ENCODE data around the gene MYO3B. TPM values are rescaled to one million over a fixed set of nuclear protein-coding genes. Genes with fewer than 3 reads are reported as not detected.

Gene MYO3B
- total and polyA plus RNA-seq, 3 donors from 2014 or later: 1.4 to 3.5 (median 2.5) TPM

DNA sequence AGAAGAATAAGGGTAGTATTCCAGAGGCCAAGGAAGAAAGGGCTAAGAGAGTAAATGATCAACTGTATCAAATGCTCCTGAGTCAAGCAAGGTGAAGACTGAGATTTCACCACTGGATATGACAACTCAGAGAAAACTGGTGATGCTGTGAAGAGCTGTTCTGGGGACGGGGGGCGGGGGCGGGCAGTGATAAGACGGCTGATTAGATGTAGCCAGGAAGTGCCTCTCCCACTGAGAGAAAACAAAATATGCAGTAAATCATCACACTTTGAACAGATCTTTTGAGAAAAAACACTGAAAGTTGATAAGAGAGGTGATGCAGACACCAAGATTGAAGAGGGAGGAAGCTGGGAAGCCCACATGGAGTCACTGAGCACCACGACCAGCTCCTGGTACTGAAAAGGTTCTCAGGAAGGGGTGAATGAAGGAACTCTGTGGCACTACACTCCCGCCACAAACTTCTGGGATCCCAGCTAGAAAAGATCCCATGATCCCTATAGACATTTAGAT lies 75.8 kb downstream of the MYO3B start:
- WGBS, 2 donors: 69 to 72% methylated on average over 5 to 6 of the region's 6 CpGs
- Histone ChIP-seq H3K27ac (no peak overlapping the region), H3K27me3 (no peaks in the 10 kb centered on the region), H3K9me3 (no peaks in the 10 kb centered on the region), H3K4me1 (peaks cover 3% of the 10 kb centered on the region), H3K4me3 (no peak overlapping the region), H3K36me3 (ENCODE audit: low read depth, missing control alignments) (no peaks in the 10 kb centered on the region)
- DNase-seq: no peak
- TF ChIP-seq, protein P1, sequence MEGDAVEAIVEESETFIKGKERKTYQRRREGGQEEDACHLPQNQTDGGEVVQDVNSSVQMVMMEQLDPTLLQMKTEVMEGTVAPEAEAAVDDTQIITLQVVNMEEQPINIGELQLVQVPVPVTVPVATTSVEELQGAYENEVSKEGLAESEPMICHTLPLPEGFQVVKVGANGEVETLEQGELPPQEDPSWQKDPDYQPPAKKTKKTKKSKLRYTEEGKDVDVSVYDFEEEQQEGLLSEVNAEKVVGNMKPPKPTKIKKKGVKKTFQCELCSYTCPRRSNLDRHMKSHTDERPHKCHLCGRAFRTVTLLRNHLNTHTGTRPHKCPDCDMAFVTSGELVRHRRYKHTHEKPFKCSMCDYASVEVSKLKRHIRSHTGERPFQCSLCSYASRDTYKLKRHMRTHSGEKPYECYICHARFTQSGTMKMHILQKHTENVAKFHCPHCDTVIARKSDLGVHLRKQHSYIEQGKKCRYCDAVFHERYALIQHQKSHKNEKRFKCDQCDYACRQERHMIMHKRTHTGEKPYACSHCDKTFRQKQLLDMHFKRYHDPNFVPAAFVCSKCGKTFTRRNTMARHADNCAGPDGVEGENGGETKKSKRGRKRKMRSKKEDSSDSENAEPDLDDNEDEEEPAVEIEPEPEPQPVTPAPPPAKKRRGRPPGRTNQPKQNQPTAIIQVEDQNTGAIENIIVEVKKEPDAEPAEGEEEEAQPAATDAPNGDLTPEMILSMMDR (IDR thresholded peaks at IDR 0.05): no peak
- no peak for TF ChIP-seq POLR2A (IDR thresholded peaks at IDR 0.05)
- intact Hi-C loops (cut with DNase I; ENCODE audit: low total_unique reads): no loop called here

DNA sequence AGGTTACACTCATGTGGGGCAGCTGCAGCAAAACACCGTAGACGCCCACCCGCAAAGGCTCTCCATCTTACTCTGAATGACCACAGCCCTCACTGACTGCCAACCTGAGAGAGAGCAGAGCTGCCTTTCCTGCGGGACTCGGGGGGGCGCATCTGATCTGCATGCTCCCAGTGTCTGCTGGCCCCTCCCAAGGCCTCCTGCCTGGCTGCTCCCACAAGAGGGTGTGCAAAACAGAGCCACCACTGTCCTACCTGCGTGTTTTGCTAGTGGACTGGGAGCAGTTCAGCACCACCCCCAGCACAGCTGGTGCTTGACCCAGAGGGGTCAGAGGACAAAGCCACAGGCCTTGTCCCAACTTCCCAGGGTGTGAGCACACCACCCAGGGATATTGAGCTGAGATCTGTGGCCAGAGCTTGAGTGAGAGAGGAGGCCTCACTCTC lies 76.4 kb downstream of the MYO3B start:
- H3K36me3 ChIP-seq (ENCODE audit: low read depth, missing control alignments): no peaks in the 10 kb centered on the region
- H3K4me1 ChIP-seq: no peaks in the 10 kb centered on the region
- TF ChIP-seq, protein P1 (IDR thresholded peaks at IDR 0.05): no peak
- TF ChIP-seq POLR2A (IDR thresholded peaks at IDR 0.05): no peak
- no peaks in the 10 kb centered on the region for H3K27me3 ChIP-seq
- intact Hi-C loops (cut with DNase I; ENCODE audit: low total_unique reads): no loop called here
- H3K4me3 ChIP-seq: no peak overlapping the region
- no peak for DNase-seq
- H3K9me3 ChIP-seq: no peaks in the 10 kb centered on the region
- no peak overlapping the region for H3K27ac ChIP-seq
- 92 to 100% methylated on average over 4 to 7 of the region's 7 CpGs for WGBS, 2 donors

DNA sequence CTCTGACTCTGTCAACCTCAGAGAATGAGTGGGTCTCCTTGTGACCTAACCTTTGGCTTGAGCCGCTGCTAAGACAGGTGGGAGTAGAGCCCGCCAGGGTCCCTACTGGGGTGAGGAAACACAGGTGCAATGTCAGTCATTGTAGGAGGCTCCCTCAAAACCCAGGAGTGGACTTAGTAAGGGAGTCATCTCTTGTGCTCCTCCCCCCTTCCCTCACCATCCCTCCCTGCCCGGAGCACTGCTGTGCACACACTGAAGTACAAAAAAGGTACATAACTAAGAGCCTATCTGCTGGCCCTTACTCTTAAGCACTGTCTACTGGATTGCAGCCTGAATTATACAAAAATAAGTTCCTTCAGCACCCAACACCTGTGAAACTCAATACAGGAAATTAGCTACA lies 77.2 kb downstream of the MYO3B start:
- no peak for TF ChIP-seq POLR2A (IDR thresholded peaks at IDR 0.05)
- H3K4me1 ChIP-seq: no peaks in the 10 kb centered on the region
- WGBS, 2 donors: 94 to 100% methylated on average over 1 to 3 of the region's 3 CpGs
- H3K4me3 ChIP-seq: no peak overlapping the region
- H3K9me3 ChIP-seq: no peaks in the 10 kb centered on the region
- DNase-seq: no peak
- H3K27ac ChIP-seq: no peak overlapping the region
- intact Hi-C loops (cut with DNase I; ENCODE audit: low total_unique reads): no loop called here
- H3K36me3 ChIP-seq (ENCODE audit: low read depth, missing control alignments): no peaks in the 10 kb centered on the region
- H3K27me3 ChIP-seq: no peaks in the 10 kb centered on the region

DNA sequence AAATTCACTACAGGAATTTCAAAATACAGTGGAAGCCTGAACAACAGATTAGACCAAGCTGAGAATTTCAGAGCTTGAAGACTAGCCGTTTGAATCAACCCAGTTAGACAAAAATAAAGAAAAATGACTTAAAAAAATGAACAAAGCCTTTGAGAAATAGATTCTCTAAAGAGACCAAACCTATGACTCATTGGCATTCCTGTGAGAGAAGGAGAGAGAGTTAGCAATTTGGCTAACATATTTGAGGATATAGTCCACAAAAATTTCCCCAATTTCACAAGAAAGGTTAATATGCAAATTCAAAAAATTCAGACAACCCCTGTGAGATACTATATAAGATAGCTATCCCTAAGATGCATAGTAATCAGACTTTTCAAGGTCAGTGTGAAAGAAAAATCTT lies 78.0 kb downstream of the MYO3B start:
- intact Hi-C loops (cut with DNase I; ENCODE audit: low total_unique reads): no loop called here
- H3K36me3 ChIP-seq (ENCODE audit: low read depth, missing control alignments): no peaks in the 10 kb centered on the region
- no peak overlapping the region for H3K4me3 ChIP-seq
- TF ChIP-seq, protein P1 (IDR thresholded peaks at IDR 0.05): no peak
- no peak for TF ChIP-seq POLR2A (IDR thresholded peaks at IDR 0.05)
- no peaks in the 10 kb centered on the region for H3K9me3 ChIP-seq
- H3K27ac ChIP-seq: no peak overlapping the region
- no peaks in the 10 kb centered on the region for H3K27me3 ChIP-seq
- H3K4me1 ChIP-seq: no peaks in the 10 kb centered on the region
- no peak for DNase-seq
- 73 to 84% methylated on average over 1 of the region's 1 CpG for whole genome bisulfite sequencing, 2 donors

DNA sequence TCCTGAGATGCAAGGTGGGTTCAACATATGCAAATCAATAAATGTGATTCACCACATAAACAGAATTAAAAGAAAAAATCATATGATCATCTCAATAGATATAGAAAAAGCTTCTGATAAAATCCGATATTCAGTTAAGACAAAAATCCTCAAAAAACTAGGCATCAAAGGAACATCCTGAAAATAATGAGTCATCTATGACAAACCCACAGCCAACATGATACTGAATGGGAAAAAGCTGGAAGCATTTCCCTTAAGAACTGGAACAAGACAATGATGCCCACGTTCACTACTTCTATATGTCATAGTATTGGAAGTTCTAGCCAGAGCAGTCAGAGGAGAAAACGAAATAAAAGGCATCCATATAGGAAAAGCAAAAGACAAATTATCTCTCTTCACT lies 80.4 kb downstream of the MYO3B start:
- intact Hi-C loops (cut with DNase I; ENCODE audit: low total_unique reads): no loop called here
- TF ChIP-seq, protein P1 (IDR thresholded peaks at IDR 0.05): no peak
- no peak for TF ChIP-seq POLR2A (IDR thresholded peaks at IDR 0.05)
- Histone ChIP-seq H3K27me3 (no peaks in the 10 kb centered on the region), H3K9me3 (no peaks in the 10 kb centered on the region), H3K4me3 (no peak overlapping the region), H3K36me3 (ENCODE audit: low read depth, missing control alignments) (no peaks in the 10 kb centered on the region), H3K4me1 (no peaks in the 10 kb centered on the region), H3K27ac (no peak overlapping the region)
- DNase-seq: no peak
- 85 to 89% methylated on average over 3 of the region's 3 CpGs for WGBS, 2 donors
